NCI-H128 (cell line): ENCODE measurements around the gene ETFA.

Experiments
- DNase-seq: peaks from one replicate; lab custom pipeline; 2025; ENCODE audit not compliant: unreplicated experiment; lab: John Stamatoyannopoulos, UW

The ETFA gene

GRCh38 chr15:76221085-76221767 is 90.0 kb downstream of the ETFA start:
- no peak for DNase-seq

DNA sequence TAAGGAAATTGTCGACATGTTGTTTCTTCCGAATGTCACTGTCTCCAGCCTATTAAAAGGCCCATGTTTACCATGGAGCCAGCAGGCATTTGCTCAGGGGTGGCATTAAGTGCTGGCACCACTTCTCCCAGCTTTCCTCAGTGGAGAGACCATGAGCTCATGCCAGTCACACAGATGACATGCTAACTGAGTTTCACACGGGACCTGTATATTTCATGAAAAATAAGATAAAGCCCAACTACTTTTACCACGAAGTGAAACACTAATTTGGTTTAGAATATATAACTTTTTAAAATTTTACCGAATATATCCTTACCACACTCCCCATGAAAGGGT is 93.4 kb downstream of the ETFA start:
- DNase-seq = no peak

DNA sequence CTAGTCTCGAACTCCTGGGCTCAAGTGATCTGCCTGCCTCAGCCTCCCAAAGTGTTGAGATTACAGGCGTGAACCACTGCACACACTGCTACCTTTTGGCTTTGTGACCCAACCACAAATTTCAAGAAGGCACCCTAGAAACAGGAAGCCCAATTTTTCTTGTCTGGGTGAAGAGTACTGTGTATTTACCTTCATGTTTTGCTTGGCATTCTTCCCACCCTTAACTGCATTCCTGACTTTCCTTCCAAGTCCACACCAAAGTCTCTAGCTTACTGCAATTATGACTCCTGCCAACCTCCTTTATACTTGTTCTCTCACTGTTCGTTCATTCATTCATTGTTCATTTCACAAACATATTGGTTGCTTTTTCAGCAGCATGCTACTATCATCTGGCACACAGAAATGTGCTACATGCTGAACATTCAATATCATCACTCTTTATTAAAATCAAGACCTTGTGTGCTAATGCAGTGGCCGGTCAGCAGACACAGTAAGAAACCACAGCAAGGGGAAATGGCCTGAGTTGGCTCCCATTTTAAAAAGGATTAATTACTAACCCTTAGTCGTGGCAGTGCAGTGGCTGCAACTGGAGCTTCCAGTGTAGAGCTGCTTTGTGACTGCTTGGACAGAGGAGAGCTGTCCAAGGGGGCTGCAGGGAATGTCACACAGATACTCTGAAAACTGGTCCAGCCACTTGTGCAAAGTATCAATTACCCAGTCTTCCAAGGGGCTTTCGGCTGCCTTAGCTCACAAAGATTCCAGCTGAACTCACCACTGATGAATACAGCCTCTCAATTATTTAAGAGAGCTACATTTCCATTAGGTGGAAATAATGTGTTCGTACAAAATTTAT is 94.0 kb downstream of the ETFA start:
- DNase-seq = no peak

DNA sequence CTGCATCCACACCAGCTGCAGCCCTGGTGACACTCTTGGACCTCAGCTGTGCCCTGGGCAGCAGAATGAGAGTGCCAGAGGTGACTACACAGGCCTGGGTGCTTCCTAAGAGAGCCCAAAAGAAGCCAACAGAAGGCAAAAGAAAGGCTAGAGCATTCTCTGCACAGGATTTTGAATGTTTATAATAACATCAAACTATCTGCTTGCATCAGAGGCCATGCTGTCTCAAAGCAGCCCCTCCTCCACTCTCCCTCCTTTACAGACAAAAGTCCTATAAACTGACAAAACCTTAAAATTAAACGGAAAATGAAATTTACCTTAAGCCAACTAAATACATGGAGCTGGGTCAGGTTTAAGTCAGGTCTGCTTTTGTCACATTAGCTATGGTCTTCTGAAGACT is 95.6 kb downstream of the ETFA start:
- DNase-seq = no peak

DNA sequence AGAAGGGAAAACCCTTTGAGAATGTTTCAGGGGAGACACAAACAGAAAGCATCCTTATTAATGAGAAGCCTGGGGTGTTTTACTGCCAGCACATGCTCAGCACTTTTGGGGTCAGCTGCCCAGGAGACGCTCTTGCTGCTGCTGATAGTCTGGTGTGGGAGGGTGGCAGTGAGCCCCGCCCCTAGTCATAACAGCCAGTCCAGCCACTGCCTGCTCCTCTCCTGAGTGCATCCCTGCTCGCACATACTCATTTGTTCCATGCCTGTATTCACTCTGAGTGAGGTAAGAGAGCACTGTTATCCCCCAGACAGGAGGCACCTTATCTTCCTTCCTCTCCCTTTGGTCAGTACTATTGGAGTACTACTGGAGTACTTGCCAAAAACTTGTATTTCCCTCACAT is 101.3 kb downstream of the ETFA start:
- no peak for DNase-seq

GRCh38 chr15:76209523-76209922 is 101.7 kb downstream of the ETFA start:
- no peak for DNase-seq

DNA sequence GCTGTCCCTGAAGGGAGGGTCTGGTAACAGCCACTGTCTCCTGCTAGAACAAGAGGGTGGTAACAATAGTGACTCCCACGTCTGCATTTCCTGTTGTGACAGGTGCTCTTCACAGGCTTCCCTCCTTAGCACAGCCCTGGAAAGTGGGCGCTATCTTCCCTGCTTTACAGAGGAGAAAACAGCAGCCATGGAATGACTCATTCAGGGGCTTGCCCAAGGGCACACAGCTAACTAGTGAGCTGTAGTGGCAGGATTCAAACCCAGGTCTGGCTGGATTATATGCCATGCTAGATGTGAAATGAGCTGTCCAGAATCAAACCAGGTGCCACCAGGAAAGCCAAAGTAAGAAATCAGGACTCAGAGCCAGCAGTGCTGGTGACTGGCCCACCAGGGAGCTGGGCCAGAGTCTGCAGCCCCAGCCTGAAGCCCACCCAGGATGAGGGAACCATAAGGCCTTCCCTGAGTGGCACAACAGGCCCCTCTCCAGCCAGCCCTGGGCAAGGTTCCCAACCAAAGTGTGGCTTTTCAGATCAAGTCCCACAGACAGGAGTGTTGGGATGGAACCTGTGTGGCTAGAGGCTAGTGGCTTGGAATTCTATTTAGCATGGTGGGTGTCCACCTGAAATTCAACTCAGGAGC is 102.4 kb downstream of the ETFA start:
- no peak for DNase-seq

DNA sequence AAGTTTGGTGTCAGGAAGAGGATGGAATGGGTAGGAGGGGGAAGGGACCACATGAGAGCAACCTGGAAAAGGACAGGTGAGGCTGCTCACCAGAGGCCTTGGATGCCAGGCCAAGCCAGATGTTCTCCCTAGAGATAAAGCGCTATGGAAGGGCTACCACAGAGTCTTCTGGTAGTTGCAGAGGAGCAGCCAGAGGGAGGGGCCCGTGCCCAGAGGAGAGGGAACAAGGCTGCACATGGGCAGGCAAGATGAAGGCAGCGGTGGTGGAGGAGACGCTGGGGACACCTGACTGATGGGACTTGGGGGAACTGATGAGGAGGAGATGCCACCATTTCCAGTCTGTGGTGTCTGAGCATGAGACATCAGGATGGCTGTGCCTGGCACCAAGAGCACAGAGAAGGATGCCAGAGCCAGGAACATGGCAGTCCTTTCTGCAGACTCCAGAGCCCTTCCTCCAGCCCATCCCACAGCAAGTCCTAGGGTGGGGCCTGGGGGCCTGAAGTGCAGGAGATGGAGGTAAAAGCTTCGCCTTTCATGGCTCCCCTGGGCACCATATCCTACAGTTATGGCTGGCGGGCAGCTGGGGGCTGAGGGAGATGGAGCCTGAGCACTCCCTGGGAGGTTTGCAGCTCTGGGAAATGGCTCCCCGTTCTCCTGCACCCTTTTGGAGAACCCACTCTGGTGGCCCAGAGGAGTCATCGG is 103.0 kb downstream of the ETFA start:
- no peak for DNase-seq

DNA sequence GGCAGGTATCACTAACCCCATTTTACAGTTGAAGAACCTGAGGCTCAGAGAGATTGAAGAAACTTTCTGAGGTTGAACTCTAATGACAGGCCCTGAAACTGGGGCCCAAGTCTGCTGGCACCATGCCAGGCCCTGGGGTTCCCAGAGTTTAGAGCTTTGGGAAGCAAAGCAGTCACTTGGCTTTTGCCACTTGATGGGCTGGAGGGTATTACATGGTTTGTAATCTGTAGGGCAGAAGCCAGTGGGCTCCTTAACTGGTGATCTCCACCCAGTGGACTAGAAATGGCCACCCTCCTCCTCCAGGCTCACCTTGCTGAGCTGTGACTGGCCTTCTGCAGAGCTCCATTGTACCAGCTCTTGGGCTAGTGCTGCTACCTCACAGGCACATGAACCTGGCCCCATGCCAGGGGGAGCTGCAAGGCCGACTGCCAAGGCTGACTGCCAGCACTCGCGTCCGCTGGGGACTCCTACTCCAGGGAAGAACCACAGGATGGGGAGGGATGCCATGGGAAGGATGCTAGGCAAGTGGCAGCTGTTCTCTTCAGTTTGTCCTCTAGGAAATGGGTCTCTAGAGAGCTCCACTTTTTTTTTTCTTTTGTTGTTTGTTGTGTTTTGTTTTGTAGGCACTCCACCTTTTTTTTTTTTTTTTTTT is 104.8 kb downstream of the ETFA start:
- peak; percentile 69 for DNase-seq

GRCh38 chr15:76204916-76205460 is 106.3 kb downstream of the ETFA start:
- DNase-seq = no peak

GRCh38 chr15:76204109-76204845 is 107.0 kb downstream of the ETFA start:
- DNase-seq = no peak

GRCh38 chr15:76203346-76204108 is 107.7 kb downstream of the ETFA start:
- no peak for DNase-seq

GRCh38 chr15:76201536-76202255 is 109.6 kb downstream of the ETFA start:
- DNase-seq = no peak

- no peak for DNase-seq
Observed at GRCh38 chr15:76200641-76201105, 110.6 kb downstream of the ETFA start.

GRCh38 chr15:76200083-76200465 is 111.2 kb downstream of the ETFA start:
- no peak for DNase-seq

DNA sequence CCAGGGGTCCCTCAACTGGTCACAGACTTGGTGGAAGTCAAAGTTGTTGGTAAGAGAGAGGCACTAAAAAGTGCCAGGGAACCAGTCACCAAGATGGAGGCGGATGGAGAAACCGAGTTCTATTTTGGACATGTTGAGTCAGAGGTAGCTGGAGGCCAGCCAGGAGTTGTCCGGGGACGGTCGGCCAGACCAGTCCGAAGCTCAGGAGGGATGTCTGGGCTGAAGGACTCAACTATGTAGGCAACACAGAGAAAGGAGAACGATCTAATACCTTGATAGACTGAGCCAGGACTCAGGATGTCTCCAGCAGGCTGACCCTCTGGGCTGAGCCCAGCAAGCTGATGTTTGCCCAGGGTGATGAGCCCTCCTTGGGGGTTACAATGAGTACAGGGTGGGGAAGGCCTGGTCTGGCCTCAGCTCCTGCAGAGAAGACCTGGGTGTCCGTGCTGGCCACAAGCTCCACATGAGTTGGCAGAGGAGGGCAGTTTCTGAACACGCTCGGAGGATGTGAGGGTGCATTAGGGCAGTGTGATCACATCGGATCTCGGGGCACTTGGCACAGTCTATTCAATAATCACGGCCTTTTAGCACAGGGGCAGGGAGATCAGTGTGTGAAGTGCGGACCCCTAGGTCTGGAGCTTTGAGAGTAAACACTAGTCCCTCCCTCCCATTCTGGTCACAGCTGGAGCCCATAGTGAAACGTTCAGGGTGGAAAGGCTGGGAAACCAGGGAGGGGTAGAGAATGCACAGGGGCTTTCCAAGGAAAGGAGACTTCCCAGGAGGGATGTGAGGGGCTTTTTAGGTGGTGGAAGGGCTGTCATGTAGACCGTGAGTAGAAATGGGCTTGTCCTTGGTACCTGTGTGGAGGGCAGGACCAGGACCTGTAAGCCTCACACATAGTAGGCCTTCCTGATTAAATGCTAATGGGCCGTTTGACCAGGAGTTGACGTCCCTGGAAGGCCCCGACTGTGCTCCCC is 111.9 kb downstream of the ETFA start:
- no peak for DNase-seq

DNA sequence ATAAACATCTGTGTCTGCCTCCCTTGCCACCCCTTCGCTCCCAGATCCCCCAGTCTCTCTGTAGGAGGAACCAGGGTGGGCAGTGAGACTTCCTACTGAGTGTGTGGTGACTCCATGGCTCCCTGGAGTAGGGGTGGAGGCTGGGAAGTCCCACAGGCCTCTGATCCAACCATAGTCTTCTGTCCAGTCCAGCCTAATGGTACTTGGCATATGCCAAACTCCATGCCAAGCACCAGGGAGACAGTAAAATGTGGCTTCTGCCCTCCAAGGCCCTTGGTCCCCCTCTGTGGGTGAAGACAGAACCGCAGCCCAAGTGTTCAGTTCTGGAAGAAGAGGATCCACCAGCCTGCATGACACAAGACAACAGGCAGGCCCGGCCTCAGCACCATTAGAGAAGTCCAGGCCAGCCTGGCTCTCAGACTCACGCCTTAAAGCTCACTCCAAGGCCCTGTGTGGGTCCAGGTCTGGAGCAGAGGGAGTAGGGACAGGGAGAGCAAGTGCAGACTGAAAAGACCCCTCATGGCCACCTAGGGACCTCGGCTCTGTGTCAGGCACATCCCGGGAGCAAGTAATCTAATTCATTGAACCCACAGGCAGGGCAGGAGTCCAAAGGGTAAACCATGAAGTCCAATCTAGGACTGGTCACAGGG is 112.7 kb downstream of the ETFA start:
- no peak for DNase-seq
